GM18858 (cell line): ENCODE data around the gene PHYHIPL.

Source experiments
- ATAC-seq: cut with Tn5 transposase; IDR thresholded peaks from one replicate; pipeline ENCODE4 v1.9.1; 2021; ENCODE audit not compliant: unreplicated experiment

Gene PHYHIPL

DNA sequence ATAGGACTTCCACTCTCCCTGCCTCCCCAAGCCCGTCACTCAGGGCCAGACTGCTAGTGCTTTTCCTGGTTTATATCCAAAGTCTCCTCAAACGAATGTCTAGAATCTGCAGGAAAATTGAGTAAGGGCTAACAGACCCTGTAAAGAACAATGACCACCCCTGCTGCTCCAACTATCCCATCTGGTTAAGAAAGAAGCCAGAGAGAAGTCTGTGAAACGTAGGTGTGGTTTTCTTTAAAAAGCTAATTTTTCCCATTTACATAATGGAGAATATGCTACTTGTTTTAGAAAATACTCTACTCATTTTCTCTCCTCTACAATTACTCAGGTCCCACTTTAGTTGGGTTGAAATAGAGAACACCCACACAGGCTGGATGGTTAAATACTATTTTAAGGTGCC is 113.4 kb downstream of the PHYHIPL start:
- ATAC-seq, result no peak

DNA sequence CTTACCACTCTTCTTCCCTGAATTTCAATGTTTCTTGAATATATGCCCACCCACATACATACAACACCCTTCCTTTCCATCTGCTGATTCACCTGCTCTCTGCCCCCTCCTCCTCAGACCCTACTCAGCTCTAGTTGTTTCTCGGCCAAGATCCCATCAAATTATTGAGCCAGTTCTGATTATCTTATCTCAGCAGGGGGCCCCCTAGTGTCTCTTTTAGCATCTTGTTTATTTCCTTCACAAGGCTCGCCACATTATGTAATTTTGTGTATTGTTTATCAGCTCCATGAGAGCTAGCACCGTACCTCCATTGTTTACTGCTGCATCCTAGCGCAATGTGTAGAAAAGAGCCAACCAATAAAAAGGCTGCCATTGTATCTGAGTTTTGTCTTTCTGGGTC is 114.0 kb downstream of the PHYHIPL start:
- no peak for ATAC-seq
